IPS DF 4.7 (cell line): ENCODE data around the gene TSHZ2.
"Not testable (repeated sequence)": the region's sequence is repeated elsewhere in the genome, so short reads cannot be mapped to it uniquely, and the experiment has no call there.

Experiments
- DNase-seq: peaks from one replicate; pipeline ENCODE4 v3.0.0-alpha.2; 2013; ENCODE audit warnings: low spot score; ENCODE audit errors: extremely low read depth

The TSHZ2 gene

GRCh38 chr20:53408691-53409446 lies 436.7 kb downstream of the TSHZ2 start:
- no peak for DNase-seq

DNA sequence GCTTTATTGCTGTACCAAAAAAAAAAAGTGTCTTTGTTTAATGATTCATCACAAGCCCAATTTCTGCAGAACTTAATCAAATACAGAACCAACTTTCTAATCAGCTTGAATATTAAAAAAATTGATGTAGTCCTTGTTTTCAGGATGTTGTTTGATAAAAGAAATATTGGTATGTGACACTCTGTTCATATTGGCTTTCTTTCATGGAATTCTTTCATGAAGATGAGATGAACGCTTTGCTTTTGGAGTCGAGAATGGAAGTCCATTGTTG lies 437.2 kb downstream of the TSHZ2 start:
- DNase-seq = no peak

GRCh38 chr20:53411129-53411528 lies 439.0 kb downstream of the TSHZ2 start:
- no peak for DNase-seq

GRCh38 chr20:53411891-53412290 lies 439.7 kb downstream of the TSHZ2 start:
- DNase-seq = no peak

DNA sequence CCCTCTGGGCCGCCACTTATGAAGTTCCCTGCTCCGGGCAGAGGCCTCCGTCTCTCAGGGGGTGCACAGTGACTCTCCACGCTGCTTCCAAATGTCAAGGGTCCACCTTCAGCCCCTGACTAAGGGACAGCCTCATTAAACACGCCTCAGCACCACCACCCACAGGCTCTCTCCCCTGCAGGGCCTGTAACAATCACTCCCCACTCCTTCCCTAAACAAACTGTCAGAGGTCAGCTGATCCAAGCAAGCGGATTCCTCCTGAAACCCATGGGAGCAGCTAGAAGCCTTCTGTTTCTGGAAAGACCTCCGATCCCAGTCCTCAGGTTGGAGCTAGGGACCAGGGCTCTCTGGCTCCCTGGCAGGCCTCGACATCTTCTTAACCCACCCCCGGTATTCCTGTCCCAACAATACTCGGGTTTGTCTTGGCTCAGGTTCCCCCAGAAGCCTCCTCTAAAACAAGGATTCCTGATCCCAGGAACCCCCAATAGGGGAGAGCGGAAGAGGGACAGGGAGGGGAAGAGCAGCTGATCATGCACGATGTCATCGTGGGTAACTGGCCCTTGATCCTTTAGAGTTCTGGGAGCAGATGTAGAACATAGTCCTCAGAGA lies 440.5 kb downstream of the TSHZ2 start:
- no peak for DNase-seq

GRCh38 chr20:53413186-53413631 lies 441.1 kb downstream of the TSHZ2 start:
- peak; percentile 82 for DNase-seq

- not testable (repeated sequence) for DNase-seq
Observed at GRCh38 chr20:53413845-53414244, 441.7 kb downstream of the TSHZ2 start.

DNA sequence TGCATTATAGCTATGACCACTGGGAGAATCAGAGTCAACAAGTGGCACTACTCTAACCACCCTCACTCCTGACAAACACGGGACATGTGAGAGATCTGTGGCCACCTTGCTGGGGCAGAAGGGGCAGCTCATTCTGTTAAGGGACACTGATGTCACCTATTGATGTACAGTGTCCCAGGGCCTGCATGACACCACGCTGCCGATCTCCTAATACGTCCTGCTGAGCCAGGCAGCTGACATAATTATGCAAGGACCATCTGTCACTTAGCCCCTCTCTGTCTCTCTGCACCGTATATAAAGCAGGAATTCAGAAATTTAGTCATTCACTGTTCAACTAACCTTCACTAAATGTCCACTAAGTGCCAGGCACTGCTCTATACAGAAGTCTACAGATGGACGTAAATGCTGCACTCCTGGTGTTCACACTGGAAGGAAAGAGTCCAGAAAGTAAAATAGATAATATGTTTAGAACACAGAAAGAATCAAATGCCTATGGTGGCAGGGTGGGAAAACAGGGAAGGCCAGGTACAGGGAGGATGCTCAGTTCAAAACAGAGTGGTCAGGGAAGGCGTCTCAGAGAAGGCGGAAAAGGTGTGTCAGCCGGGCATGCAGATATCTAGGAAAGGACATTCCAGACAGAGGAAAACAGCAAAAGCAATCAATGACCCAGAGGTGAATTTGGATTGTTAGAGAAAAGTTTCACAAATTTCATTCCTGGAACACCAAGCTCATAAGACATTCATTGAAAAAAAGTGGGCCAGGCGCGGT lies 447.7 kb downstream of the TSHZ2 start:
- DNase-seq = no peak

DNA sequence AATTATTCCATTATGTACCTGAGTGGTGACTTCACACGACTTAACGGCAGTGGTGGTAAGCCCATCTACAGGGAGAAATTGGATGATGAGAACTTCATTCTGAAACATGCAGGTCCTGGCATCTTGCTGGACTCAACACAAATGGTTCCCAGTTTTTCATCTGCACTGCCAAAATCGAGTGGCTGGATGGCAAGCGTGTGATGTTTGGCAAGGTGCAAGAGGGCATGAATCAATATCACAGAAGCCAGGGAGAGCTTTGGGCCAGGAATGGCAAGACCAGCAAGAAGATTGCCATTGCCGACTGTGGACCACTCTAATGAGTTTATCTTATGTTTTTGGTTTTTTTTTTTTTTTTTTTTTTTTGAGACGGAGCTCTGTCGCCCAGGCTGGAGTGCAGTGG lies 449.2 kb downstream of the TSHZ2 start:
- DNase-seq = no peak

DNA sequence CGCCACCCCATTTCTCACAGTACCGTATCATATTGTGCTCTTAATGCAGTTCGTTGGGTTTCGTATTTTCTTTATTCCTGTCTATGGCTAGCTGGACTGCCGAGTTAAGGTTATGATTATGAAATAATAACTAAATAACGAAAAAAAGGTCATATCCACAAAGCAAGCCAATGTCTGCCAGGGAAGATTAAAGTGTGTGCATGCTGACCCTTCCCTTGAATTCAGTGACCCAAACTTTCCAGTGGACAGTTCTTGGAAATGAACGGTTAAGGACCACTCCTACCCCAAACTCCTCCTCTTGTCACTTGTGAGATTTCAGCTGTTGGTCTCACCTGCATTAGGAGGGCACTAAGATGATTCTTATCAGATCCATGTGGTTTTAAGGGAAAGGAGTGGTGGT lies 449.9 kb downstream of the TSHZ2 start:
- no peak for DNase-seq

DNA sequence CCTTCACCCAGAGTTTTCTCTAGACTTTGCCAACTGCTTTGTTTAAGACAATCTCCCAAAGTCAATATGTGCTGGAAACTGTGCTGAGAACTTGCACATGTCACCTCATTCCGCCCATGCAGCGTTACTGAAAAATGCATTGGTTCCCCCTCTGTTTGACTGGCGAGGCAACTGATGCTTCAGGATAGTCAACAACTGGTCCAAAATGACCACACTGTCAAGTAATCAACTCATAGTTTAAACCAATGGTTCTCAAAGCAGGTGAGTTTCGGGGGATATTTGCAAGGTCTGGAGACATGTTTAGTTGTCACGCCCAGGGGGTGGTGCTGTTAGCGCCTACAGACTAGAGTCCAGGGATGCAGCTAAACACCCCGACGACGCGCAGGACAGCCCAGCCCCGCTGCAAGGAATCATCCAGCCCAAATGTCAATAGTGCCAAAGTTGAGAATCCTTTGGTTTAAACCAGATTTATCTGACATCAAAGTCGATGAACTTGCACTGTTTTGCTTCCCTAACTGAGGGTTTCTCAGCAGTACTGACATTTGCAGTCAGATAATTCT lies 451.5 kb downstream of the TSHZ2 start:
- no peak for DNase-seq

DNA sequence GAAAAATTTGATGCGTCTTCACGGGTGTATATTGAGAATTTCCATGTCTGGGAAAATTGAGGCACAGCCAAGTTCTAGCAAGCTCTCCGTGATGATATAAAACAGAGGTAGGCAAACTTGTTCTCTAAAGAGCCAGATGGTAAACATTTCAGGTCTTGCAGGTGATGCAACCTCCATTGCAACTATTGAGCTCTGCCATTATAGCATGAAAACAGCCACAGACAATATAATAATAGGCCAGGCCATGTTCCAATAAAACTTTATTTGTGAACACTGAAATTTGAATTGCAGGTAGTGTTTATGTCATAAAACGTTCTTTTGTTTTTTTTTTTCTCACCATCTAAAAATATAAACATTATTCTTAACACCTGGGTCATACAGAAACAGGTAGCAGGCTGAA lies 453.3 kb downstream of the TSHZ2 start:
- DNase-seq = no peak

GRCh38 chr20:53425941-53426340 lies 453.8 kb downstream of the TSHZ2 start:
- DNase-seq = no peak

DNA sequence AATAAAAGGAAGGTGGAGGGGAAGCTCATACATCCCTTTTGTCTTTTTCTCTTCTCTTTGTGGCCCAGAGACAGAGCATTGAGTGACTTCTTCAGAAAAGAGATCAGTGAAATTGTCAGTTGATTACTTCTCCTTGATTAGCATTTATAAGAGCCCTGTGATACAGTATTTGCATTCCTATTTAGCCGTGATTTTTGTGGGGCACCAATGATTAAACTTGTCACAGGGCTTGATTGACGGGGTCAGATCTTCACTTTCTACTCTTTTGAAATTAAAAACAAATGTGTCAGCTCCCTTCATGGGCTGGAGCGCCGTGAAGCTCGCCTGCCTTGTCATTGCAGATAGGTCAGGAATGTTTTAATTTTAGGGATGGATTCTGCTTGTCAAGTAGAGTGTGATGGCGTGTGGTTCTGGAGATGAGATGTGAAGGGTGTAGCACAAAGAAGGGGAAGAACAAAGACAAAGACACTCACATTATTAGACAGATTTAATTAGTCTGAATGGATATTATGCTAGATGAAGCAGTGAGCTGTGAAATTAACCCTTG lies 454.7 kb downstream of the TSHZ2 start:
- DNase-seq = no peak

- DNase-seq = no peak
Observed at GRCh38 chr20:53427951-53428350, 455.8 kb downstream of the TSHZ2 start.

GRCh38 chr20:53428588-53428987 lies 456.4 kb downstream of the TSHZ2 start:
- DNase-seq = no peak

DNA sequence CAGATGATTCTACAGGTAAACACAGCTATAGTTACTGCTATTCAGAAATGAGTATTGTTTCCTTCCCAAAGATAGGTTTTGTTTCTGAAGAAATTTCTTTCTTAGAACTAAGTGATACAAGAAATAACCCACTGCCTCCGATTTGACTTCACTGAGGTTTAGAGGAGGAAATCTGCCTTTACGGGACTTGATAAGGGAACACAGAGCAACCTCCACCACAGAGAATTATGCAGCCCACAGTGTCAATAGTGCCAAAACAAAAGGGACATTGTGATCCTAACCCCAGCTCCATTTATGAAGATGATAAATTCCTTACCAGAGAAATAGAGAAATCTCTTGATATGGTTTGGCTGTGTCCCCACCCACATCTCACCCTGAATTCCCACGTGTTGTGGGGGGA lies 456.8 kb downstream of the TSHZ2 start:
- no peak for DNase-seq

DNA sequence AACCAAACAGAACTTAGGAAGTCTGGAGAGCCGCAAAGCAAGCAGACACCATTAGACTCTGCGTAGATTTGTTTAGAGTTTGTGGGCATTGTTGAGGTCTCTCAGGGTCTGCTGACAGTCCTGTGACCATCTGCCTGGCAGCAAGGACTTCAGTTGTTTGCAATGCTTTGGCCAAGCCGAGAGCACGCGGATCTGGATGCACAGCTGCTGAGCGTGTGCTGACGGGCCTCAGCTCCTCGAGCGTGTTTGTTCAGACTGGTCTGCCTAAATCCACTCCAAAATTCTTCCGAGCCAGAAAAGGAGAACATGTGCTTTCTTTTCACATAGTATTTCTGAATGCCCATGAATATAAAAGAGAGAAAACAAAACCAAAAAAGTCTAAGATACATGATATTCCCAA lies 462.5 kb downstream of the TSHZ2 start:
- no peak for DNase-seq

GRCh38 chr20:53436927-53437326 lies 464.8 kb downstream of the TSHZ2 start:
- not testable (repeated sequence) for DNase-seq

- no peak for DNase-seq
Observed at GRCh38 chr20:53438368-53438767, 466.2 kb downstream of the TSHZ2 start.

GRCh38 chr20:53439046-53439445 lies 466.9 kb downstream of the TSHZ2 start:
- DNase-seq = no peak

DNA sequence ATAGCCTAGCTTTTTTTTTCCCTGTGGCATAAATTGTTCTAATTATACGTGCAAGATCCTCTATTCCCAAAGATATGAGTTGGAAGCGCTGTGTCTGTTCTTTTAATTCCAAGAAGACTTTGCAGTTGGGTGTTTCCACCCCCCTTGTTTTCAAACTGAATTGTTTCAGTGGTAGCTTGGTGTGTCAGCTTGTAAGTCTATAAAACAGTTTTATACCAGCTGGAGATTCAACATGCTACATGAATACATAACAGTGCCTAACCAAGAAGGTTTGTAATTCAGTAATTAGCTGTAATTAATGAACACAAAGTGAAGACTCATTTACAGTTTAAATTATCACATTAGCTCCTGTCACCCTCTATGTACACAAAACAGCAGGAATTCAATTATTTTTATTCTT lies 467.5 kb downstream of the TSHZ2 start:
- DNase-seq = no peak
